DND-41 (cell line): ENCODE data around the gene RAMP1.

Source experiments
- ATAC-seq: fragments of 200-7000 bp; cut with Tn5 transposase; 3 replicates; pipeline ENCODE4 v1.9.1; 2021; ENCODE audit warnings: low read depth; ENCODE audit not compliant: insufficient read depth
- DNase-seq: peaks from one replicate; pipeline ENCODE4 v3.0.0-alpha.2; 2020
- H2AFZ ChIP-seq: 2 replicates; pipeline ENCODE4 v1.6.0; 2012; ENCODE audit warnings: low read depth, low read length
- H3K27ac ChIP-seq: 2 replicates; pipeline ENCODE4 v1.5.1; 2012; ENCODE audit warnings: low read length, inconsistent platforms
- H3K27me3 ChIP-seq: fragments of 200-600 bp; sonication (generic); 2 replicates; pipeline ENCODE4 v1.6.0; 2012; ENCODE audit warnings: low read length, mild to moderate bottlenecking, inconsistent platforms; ENCODE audit not compliant: insufficient read depth, poor library complexity
- H3K36me3 ChIP-seq: 2 replicates; pipeline ENCODE4 v1.5.1; 2012; ENCODE audit warnings: low read length, inconsistent platforms; ENCODE audit not compliant: insufficient read depth
- H3K4me1 ChIP-seq: 2 replicates; pipeline ENCODE4 v1.5.1; 2012; ENCODE audit warnings: mild to moderate bottlenecking, low read length; ENCODE audit not compliant: insufficient read depth
- H3K4me2 ChIP-seq: 2 replicates; pipeline ENCODE4 v1.6.0; 2012; ENCODE audit warnings: mild to moderate bottlenecking, moderate library complexity, low read length, inconsistent platforms; ENCODE audit not compliant: insufficient read depth
- H3K4me3 ChIP-seq, 2 experiments: fragments of 200-600 bp in 1 of 2; shearing (Covaris generic) in 1 of 2; 2 replicates each; pipeline ENCODE4 v1.5.1; 2012 to 2016; ENCODE audit warnings: inconsistent platforms in 2 of 2, low read length in 2 of 2, mild to moderate bottlenecking in 2 of 2, low read depth in 1 of 2, moderate library complexity in 1 of 2
- H3K79me2 ChIP-seq: 2 replicates; pipeline ENCODE4 v1.6.0; 2012; ENCODE audit warnings: low read length, inconsistent platforms; ENCODE audit not compliant: insufficient read depth
- H3K9ac ChIP-seq: 2 replicates; pipeline ENCODE4 v1.6.0; 2012; ENCODE audit warnings: low read depth, mild to moderate bottlenecking, inconsistent platforms, low read length, moderate library complexity
- H3K9me3 ChIP-seq: 2 replicates; pipeline ENCODE4 v1.5.1; 2012; ENCODE audit warnings: low read length, moderate library complexity, mild to moderate bottlenecking, inconsistent platforms; ENCODE audit not compliant: insufficient read depth, severe bottlenecking
- H4K20me1 ChIP-seq: 2 replicates; pipeline ENCODE4 v1.6.0; 2012; ENCODE audit warnings: low read length; ENCODE audit not compliant: insufficient read depth
- CTCF ChIP-seq: IDR thresholded peaks from 2 replicates; pipeline ENCODE4 v1.5.1; 2012; ENCODE audit warnings: borderline replicate concordance, low read length, moderate library complexity, mild to moderate bottlenecking; ENCODE audit not compliant: poor library complexity, severe bottlenecking; ENCODE audit errors: extremely low read depth
- EZH2 ChIP-seq: IDR thresholded peaks from 3 replicates; pipeline ENCODE4 v1.6.1; 2012; ENCODE audit warnings: borderline replicate concordance, low read depth, mild to moderate bottlenecking, moderate library complexity, low read length, inconsistent platforms; ENCODE audit not compliant: severe bottlenecking

The RAMP1 gene

GRCh38 chr2:237886685-237887481 lies 27.5 kb downstream of the RAMP1 start:
- H4K20me1 ChIP-seq, result no peaks in the 10 kb centered on the region
- ATAC-seq (no peak), DNase-seq (no peak)
- no peak overlapping the region for H3K4me2 ChIP-seq
- H3K27ac ChIP-seq, result no peak overlapping the region
- H3K4me3 ChIP-seq, result no peak overlapping the region
- no peaks in the 10 kb centered on the region for H3K79me2 ChIP-seq
- TF ChIP-seq EZH2 (no peak), CTCF (no peak)
- no peak overlapping the region for H3K9ac ChIP-seq
- no peaks in the 10 kb centered on the region for H3K27me3 ChIP-seq
- no peak overlapping the region for H2AFZ ChIP-seq
- no peaks in the 10 kb centered on the region for H3K4me1 ChIP-seq
- no peaks in the 10 kb centered on the region for H3K9me3 ChIP-seq
- no peaks in the 10 kb centered on the region for H3K36me3 ChIP-seq

GRCh38 chr2:237888389-237888788 lies 29.0 kb downstream of the RAMP1 start:
- Histone ChIP-seq H3K9ac (no peak overlapping the region), H3K4me3 (no peak overlapping the region), H3K79me2 (no peaks in the 10 kb centered on the region), H3K4me2 (no peak overlapping the region), H3K9me3 (no peaks in the 10 kb centered on the region), H4K20me1 (no peaks in the 10 kb centered on the region), H3K27me3 (peaks cover 3% of the 10 kb centered on the region), H2AFZ (no peak overlapping the region), H3K4me1 (no peaks in the 10 kb centered on the region), H3K27ac (no peak overlapping the region), H3K36me3 (no peaks in the 10 kb centered on the region)
- TF ChIP-seq CTCF, result no peak
- TF ChIP-seq EZH2, result no peak
- DNase-seq (no peak), ATAC-seq (no peak)

- no peak overlapping the region for H3K27ac ChIP-seq
- no peak overlapping the region for H3K9ac ChIP-seq
- no peak overlapping the region for H3K4me2 ChIP-seq
- H4K20me1 ChIP-seq, result no peaks in the 10 kb centered on the region
- H2AFZ ChIP-seq, result no peak overlapping the region
- TF ChIP-seq CTCF, result no peak
- no peak for TF ChIP-seq EZH2
- H3K27me3 ChIP-seq, result peaks cover 3% of the 10 kb centered on the region
- no peak for DNase-seq
- H3K4me1 ChIP-seq, result no peaks in the 10 kb centered on the region
- no peaks in the 10 kb centered on the region for H3K79me2 ChIP-seq
- no peaks in the 10 kb centered on the region for H3K36me3 ChIP-seq
- H3K4me3 ChIP-seq, result no peak overlapping the region
- no peak for ATAC-seq
- H3K9me3 ChIP-seq, result no peaks in the 10 kb centered on the region
These were observed 29.6 kb downstream of the RAMP1 start for GRCh38 chr2:237889016-237889415.
